ENCODE measurements around the gene CINP. TPM values are rescaled to one million over a fixed set of nuclear protein-coding genes. Genes with fewer than 3 reads are reported as not detected.

Gene CINP
- total RNA-seq, 2 experiments from 2014 or later: 47.8 to 52.2 TPM

DNA sequence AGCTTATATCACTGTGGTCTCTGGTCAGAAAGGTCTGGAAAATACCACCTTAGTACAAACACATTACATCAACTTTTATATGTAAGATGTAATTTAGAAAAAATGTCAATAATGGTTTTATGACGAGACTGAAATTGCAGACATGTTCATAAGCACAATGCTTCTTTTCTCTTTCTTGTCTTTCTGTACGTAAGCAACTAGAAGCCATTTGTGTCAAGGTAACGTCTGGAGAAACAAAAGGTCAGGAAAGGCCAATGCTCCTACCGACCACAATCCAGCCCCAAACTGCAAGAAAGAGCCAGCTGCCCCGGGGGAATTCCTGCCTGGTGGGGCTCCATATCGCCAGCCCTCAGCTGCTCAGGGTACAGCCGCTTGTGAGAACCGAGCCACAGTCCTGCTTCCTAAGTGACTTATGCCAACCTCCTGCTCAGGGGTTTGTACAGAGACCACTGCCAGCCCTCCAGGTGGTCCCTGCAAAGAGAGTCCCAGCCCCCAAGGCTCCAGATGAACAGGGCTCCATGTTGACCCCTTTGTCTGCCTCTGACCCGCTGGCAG, 36.8 kb downstream of the CINP start:
- no peak overlapping the region for H3K4me3 Mint-ChIP-seq
- no peaks in the 10 kb centered on the region for H3K9me3 Mint-ChIP-seq
- ChIA-PET CTCF (no interaction called here), POLR2A (interaction anchor here (0.6 kb wide), 1 partner anchor 54 kb away, joined by 3 read pairs; no protein-coding TSS in a partner anchor)
- peaks cover 12% of the 10 kb centered on the region for H3K4me1 Mint-ChIP-seq (ENCODE audit: low read depth)
- TF ChIP-seq, protein P1, sequence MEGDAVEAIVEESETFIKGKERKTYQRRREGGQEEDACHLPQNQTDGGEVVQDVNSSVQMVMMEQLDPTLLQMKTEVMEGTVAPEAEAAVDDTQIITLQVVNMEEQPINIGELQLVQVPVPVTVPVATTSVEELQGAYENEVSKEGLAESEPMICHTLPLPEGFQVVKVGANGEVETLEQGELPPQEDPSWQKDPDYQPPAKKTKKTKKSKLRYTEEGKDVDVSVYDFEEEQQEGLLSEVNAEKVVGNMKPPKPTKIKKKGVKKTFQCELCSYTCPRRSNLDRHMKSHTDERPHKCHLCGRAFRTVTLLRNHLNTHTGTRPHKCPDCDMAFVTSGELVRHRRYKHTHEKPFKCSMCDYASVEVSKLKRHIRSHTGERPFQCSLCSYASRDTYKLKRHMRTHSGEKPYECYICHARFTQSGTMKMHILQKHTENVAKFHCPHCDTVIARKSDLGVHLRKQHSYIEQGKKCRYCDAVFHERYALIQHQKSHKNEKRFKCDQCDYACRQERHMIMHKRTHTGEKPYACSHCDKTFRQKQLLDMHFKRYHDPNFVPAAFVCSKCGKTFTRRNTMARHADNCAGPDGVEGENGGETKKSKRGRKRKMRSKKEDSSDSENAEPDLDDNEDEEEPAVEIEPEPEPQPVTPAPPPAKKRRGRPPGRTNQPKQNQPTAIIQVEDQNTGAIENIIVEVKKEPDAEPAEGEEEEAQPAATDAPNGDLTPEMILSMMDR (IDR thresholded peaks at IDR 0.05): no peak
- H3K36me3 Mint-ChIP-seq (ENCODE audit: low read depth): peaks cover 8% of the 10 kb centered on the region
- no peak overlapping the region for H3K27ac Mint-ChIP-seq
- ATAC-seq: no peak
- no peak for DNase-seq
- intact Hi-C loops (cut with micrococcal nuclease): no loop called here
- H3K27me3 Mint-ChIP-seq: no peaks in the 10 kb centered on the region

DNA sequence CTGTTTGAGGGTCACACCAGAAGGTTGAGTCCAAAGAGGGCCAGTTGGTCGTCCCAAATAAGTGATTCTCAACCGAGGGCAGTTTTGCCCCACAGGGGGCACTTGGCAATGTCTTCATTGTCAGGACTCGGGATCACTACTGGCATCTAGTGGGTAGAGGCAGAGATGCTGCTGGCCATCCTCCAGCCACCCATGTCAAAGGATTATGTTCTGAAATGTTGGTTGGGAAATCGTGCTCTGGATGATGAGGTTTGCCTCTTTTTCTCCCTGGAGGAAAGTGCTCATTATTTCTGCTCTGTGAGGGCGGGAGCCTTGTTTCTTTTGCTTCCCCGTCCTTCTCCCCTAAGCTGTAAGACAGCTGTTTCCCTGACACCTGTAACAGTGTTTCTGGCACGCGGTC, 39.6 kb downstream of the CINP start:
- Mint-ChIP-seq H3K9me3 (no peaks in the 10 kb centered on the region), H3K27ac (no peak overlapping the region), H3K4me3 (no peak overlapping the region), H3K4me1 (ENCODE audit: low read depth) (peaks cover 23% of the 10 kb centered on the region), H3K36me3 (ENCODE audit: low read depth) (peaks cover 8% of the 10 kb centered on the region), H3K27me3 (no peaks in the 10 kb centered on the region)
- intact Hi-C loops (cut with micrococcal nuclease): no loop called here
- ATAC-seq (no peak), DNase-seq (peak; percentile 56)
- TF ChIP-seq, protein P1 (IDR thresholded peaks at IDR 0.05): peak; percentile 58
- ChIA-PET CTCF (no interaction called here), POLR2A (interaction anchor here (0.6 to 1.1 kb wide), 2 partner anchors 39 to 224 kb away, joined by 3 to 4 read pairs; partner anchors contain the start of genes CINP and TECPR2)

DNA sequence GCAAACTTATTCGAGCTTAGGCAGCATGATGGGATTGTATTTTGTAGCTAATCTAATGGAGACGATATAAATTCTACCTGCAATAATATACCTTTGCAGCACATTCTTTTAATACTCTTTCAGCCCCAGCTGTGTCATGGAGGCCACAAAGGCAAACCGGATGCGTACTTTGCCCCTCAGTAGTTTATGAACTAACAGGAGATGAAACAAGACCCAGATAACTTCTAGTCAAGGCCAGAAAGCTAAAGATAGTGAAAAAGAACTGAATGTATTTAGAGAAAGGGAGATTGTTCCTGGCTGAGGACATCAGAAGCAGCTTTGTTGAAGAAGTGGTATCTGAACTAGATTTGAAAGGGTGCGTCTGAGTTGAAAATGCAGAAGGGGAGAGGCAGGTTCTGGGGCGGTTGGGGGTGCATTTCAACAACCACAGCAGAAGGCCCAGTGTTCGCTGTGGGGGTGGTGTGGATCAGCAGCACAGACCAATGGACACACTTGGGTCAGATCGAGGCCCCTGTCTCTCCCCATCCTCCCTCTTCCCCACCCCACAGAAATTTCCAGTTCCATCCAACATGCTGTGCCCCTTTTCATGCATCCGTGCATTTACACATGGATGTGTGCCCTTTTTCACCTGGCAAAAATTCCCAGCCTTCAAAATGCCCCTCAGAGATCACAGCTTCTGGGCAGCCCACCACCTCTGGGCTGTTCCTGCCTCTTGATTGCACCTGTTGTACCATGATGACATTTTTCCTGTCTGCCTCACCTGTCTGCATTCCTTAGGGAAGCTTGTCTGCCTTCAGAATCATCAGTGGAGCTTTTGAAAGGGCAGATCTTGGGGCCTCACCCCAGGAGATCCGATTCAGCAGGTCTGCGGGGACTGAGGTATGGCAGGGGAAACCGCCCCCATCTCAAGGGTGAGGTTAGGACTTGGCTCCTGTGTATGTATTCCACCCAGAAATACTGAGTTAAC, 41.0 kb downstream of the CINP start:
- peaks cover 31% of the 10 kb centered on the region for H3K4me1 Mint-ChIP-seq (ENCODE audit: low read depth)
- H3K9me3 Mint-ChIP-seq: no peaks in the 10 kb centered on the region

DNA sequence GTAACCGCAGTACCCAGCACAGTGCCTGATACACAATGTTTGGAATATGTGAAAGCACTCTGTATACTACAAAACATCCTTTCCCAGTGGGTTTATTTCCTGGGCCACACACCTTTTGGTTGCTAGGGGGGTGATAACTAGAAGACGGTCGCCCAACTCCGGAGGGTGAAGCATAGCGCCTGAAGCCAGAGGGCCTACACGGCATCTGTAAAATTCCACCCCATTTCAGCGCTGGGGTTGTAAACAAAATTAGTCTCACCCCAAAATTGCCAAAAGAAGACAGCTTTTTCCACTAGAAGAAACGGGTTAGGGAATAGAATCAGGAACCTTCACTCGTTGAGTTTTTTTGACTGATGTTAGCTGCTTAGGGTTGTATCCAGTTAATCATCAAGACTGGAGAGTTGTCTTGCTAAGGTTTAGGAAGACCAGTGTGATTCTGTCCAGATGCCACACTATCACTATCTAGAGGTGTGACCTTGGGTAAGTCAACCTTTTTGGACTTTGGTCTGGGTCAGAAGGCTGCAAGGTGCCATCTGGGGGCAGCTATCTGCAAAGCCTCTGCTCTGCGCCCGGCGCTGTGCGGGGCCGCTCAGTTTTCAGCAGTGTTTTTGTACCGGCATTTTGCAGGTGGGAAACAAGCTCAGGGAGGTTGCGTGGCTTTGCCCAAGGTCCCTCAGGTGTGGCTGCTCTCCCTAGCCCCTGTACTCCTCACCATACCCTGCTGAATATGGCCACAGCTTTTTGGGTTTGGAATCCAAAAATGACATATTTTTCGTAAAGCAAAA, 41.8 kb downstream of the CINP start:
- peaks cover 33% of the 10 kb centered on the region for H3K4me1 Mint-ChIP-seq (ENCODE audit: low read depth)
- peak overlapping the region; percentile 88 for H3K27ac Mint-ChIP-seq
- H3K36me3 Mint-ChIP-seq (ENCODE audit: low read depth): peaks cover 2% of the 10 kb centered on the region
- CTCF ChIA-PET: interaction anchor here (0.7 to 1.8 kb wide), 7 partner anchors 16 to 274 kb away, joined by 3 to 5 read pairs (median 3); no protein-coding TSS in a partner anchor
- no peaks in the 10 kb centered on the region for H3K9me3 Mint-ChIP-seq
- DNase-seq (no peak), ATAC-seq (no peak)
- POLR2A ChIA-PET: interaction anchor here (0.7 to 2.5 kb wide), 4 partner anchors 15 to 232 kb away, joined by 3 to 10 read pairs (median 5); partner anchors contain the start of genes CINP and TECPR2
- H3K27me3 Mint-ChIP-seq: no peaks in the 10 kb centered on the region
- peak overlapping the region; percentile 88 for H3K4me3 Mint-ChIP-seq
- TF ChIP-seq, protein P1 (IDR thresholded peaks at IDR 0.05): no peak
- intact Hi-C loops (cut with micrococcal nuclease): no loop called here

More for the DNA sequence above, 41.0 kb downstream of the CINP start:
- DNase-seq (no peak), ATAC-seq (no peak)
- Mint-ChIP-seq H3K27ac (peak overlapping the region; percentile 57), H3K27me3 (no peaks in the 10 kb centered on the region), H3K36me3 (ENCODE audit: low read depth) (peaks cover 6% of the 10 kb centered on the region), H3K4me3 (peak overlapping the region; percentile 88)
- intact Hi-C loops (cut with micrococcal nuclease): no loop called here
- ChIA-PET CTCF (interaction anchor here (0.7 to 1.8 kb wide), 7 partner anchors 15 to 273 kb away, joined by 3 to 5 read pairs (median 3); no protein-coding TSS in a partner anchor), POLR2A (interaction anchor here (0.7 to 1.1 kb wide), 2 partner anchors 35 to 40 kb away, joined by 3 to 4 read pairs; partner anchors contain the start of genes CINP and TECPR2)
- TF ChIP-seq, protein P1 (IDR thresholded peaks at IDR 0.05): no peak

Measured in activated CD8-positive, alpha-beta T cell treated with anti-CD3 and anti-CD28 coated beads for 36 hours (primary cell).